Epithelial cell of alveolus of lung (primary cell): ENCODE measurements around the gene GLS. TPM values are rescaled to one million over a fixed set of nuclear protein-coding genes. Genes with fewer than 3 reads are reported as not detected.

Experiments used
- total RNA-seq: library from RNA; depleted of rRNA; stranded (reverse); fragments of >200 nt; gene quantifications from 2 replicates; pipeline ENCODE4 v1.2.1, GENCODE V29; 2015

Gene GLS
- total RNA-seq, result 41.6 and 51.2 TPM in 2 replicates

DNA sequence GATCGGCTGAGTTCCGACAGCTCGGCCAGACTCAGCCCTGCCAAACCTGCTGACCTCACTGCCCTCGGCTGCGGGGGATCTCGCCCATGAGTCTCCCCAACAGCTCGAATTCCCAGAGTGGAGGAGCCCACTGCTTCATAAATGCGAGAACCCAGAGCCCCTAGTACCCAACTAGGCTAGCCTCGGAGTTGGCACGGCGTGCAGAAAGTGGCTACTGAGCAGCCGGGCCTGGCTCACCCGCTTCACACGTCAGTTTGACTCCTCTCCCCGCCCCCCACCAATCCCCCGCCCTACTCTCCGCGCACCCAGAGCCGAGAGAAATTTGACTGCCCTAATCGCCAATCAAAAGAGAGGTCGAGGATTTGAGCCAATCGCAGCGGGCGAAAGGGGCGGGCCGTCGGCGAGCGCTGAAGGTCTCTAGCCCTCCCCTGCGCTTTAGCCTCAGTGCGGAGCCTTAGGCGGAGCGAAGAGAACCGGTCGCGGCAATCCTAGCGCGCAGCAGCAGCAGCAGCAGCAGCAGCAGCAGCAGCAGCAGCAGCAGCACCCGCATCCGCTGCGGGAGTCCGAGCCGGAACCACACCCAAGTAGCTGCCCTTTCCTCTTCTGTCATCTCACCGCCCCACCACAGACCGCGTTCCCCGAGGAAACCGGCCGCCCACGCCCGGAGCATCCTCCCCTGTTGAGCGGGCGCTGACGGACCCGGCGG, at the start of gene GLS:
GLS (plus strand) TSS at position 444 of the 706 bp plus-strand sequence. CDS start 264 bp downstream, outside the sequence.

DNA sequence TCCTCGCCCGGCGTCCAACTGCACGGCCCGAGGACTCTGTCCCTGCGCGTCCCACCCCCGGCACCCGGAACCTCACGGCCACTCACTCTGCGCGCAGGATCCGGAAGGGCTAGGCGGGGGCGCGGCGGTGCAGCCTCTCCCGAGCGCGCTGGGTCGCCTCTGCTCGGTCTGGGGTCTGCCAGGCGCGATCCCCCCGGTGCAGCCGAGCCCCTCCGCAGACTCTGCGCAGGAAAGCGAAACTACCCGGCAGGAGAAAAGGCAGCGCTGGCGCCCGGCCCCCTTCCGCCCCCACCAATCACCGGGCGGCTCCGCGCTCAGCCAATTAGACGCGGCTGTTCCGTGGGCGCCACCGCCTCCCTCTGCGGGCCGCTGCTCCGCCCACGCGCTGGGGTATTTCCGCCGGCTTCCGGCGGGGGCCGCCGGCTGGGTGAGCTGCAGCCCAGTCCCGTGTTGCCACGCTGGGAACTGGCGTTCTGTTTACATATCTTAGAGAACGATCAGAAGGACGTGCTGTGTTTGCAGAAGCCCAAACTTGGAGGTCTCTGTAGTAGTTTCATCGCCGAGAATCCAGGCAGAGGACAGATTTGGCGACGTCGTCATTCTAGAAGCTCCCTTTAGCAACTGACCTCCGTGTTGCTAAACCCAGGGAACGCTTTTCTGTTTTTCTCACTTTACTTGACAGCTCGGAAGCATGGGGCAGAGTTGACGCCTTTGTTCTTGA, 133.5 kb downstream of the GLS start, which contains the start of gene STAT1:
STAT1 (minus strand) TSS at position 240 of the 721 bp plus-strand sequence. CDS start 4,168 bp downstream, outside the sequence.

Other genes with a start within 250 kb of the GLS start
- gene NAB1, start 231.7 kb upstream of the GLS start, total RNA-seq, result 25.8 and 49.3 TPM in 2 replicates
- gene STAT1, start 133.3 kb downstream of the GLS start, total RNA-seq, result 29.1 and 63.9 TPM in 2 replicates